Activated effector memory CD4-positive, alpha-beta T cell treated with anti-CD3 and anti-CD28 coated beads, Interleukin-2, amount 50 U/mL, for 16 hours (primary cell): ENCODE data around the gene SPAG9.

Experiments
- DNase-seq: peaks from one replicate; pipeline ENCODE4 v3.0.0-alpha.2; 2020

Gene SPAG9

GRCh38 chr17:51035431-51035830 is 85.2 kb downstream of the SPAG9 start:
- DNase-seq: no peak

- no peak for DNase-seq
Measured at GRCh38 chr17:51034800-51035199, 85.9 kb downstream of the SPAG9 start.

- DNase-seq: no peak
Measured at GRCh38 chr17:51032850-51033249, 87.8 kb downstream of the SPAG9 start.

- DNase-seq: no peak
Measured at GRCh38 chr17:51029568-51030463, 90.9 kb downstream of the SPAG9 start.

GRCh38 chr17:51029142-51029541 is 91.5 kb downstream of the SPAG9 start:
- DNase-seq: no peak

- no peak for DNase-seq
Measured at GRCh38 chr17:51028176-51028863, 92.3 kb downstream of the SPAG9 start.

- no peak for DNase-seq
Measured at GRCh38 chr17:51018541-51018940, 102.1 kb downstream of the SPAG9 start.

- no peak for DNase-seq
Measured at GRCh38 chr17:51017270-51017669, 103.4 kb downstream of the SPAG9 start.

GRCh38 chr17:51016099-51016498 is 104.6 kb downstream of the SPAG9 start:
- DNase-seq: no peak

- DNase-seq: no peak
Measured at GRCh38 chr17:51015145-51015558, 105.5 kb downstream of the SPAG9 start.

- DNase-seq: no peak
Measured at GRCh38 chr17:51014129-51014528, 106.5 kb downstream of the SPAG9 start.

- no peak for DNase-seq
Measured at GRCh38 chr17:51013322-51013721, 107.3 kb downstream of the SPAG9 start.

GRCh38 chr17:51012538-51012937 is 108.1 kb downstream of the SPAG9 start:
- DNase-seq: no peak

- DNase-seq: no peak
Measured at GRCh38 chr17:51010173-51010675, 110.4 kb downstream of the SPAG9 start.

GRCh38 chr17:51006601-51007000 is 114.1 kb downstream of the SPAG9 start:
- no peak for DNase-seq

GRCh38 chr17:51005768-51006167 is 114.9 kb downstream of the SPAG9 start:
- DNase-seq: no peak

GRCh38 chr17:51004249-51004648 is 116.4 kb downstream of the SPAG9 start:
- no peak for DNase-seq

- no peak for DNase-seq
Measured at GRCh38 chr17:51000835-51001638, 119.6 kb downstream of the SPAG9 start.

- DNase-seq: no peak
Measured at GRCh38 chr17:50995668-50996067, 125.0 kb downstream of the SPAG9 start.

GRCh38 chr17:50993544-50993943 is 127.1 kb downstream of the SPAG9 start:
- no peak for DNase-seq

- DNase-seq: no peak
Measured at GRCh38 chr17:50989149-50989548, 131.5 kb downstream of the SPAG9 start.

- no peak for DNase-seq
Measured at GRCh38 chr17:50988427-50988826, 132.2 kb downstream of the SPAG9 start.

- DNase-seq: no peak
Measured at GRCh38 chr17:50986989-50987660, 133.5 kb downstream of the SPAG9 start.
